OCI-LY7 (cell line): ENCODE results near the gene SPOP. TPM values are rescaled to one million over a fixed set of nuclear protein-coding genes. Genes with fewer than 3 reads are reported as not detected.

Experiments used
- BruUV-seq: library from RNA; stranded (reverse); fragments of 400-500 nt; replicated peaks from 2 replicates; lab custom pipeline; 2021; lab: Mats Ljungman, UMichigan
- CTCF ChIA-PET: fragments of 300-600 bp; sonication (Branson Sonifier 250); formaldehyde crosslinking; loops from one replicate; lab custom pipeline; 2022; ENCODE audit warnings: antibody characterized with exemption; ENCODE audit not compliant: unreplicated experiment; lab: Charles Lee
- POLR2A ChIA-PET: fragments of 300-600 bp; sonication (Branson Sonifier 250); formaldehyde crosslinking; loops from one replicate; lab custom pipeline; 2022; ENCODE audit warnings: antibody characterized with exemption; lab: Charles Lee
- DNase-seq: peaks from one replicate; pipeline ENCODE4 v3.0.0-alpha.2; 2015; ENCODE audit warnings: low spot score
- H2AFZ ChIP-seq: fragments of 200-600 bp; sonication (generic), shearing (Covaris generic); 2 replicates; pipeline ENCODE4 v1.6.1; 2014; ENCODE audit warnings: mild to moderate bottlenecking, antibody characterized with exemption, low read length, moderate library complexity
- H3K27ac ChIP-seq: fragments of 200-600 bp; sonication (generic); 2 replicates; pipeline ENCODE4 v1.5.1; 2014; ENCODE audit warnings: mixed run types, low read depth, mild to moderate bottlenecking, moderate library complexity, low read length, inconsistent platforms; ENCODE audit not compliant: poor library complexity, severe bottlenecking
- H3K36me3 ChIP-seq: fragments of 200-600 bp; sonication (generic); 2 replicates; pipeline ENCODE4 v1.6.1; 2014; ENCODE audit warnings: mild to moderate bottlenecking, antibody characterized with exemption, low read length, moderate library complexity, mixed read lengths; ENCODE audit not compliant: insufficient read depth
- H3K4me1 ChIP-seq: fragments of 200-600 bp; sonication (generic); 2 replicates; pipeline ENCODE4 v1.5.1; 2014; ENCODE audit warnings: mild to moderate bottlenecking, low read length; ENCODE audit not compliant: insufficient read depth, poor library complexity, severe bottlenecking
- H3K4me2 ChIP-seq: fragments of 200-600 bp; sonication (generic); 2 replicates; pipeline ENCODE4 v1.6.1; 2014; ENCODE audit warnings: mild to moderate bottlenecking, low read length
- H3K4me3 ChIP-seq: fragments of 200-600 bp; sonication (generic); 2 replicates; pipeline ENCODE4 v1.5.1; 2014; ENCODE audit warnings: mild to moderate bottlenecking, low read depth, low read length; ENCODE audit not compliant: poor library complexity, severe bottlenecking
- H3K79me2 ChIP-seq: fragments of 200-600 bp; sonication (generic); 2 replicates; pipeline ENCODE4 v1.6.1; 2016; ENCODE audit warnings: low read depth, mild to moderate bottlenecking, low read length, moderate library complexity, mixed read lengths; ENCODE audit not compliant: insufficient read depth
- H3K9me2 ChIP-seq: fragments of 200-600 bp; sonication (generic); 2 replicates; pipeline ENCODE4 v1.6.1; 2016; ENCODE audit warnings: mild to moderate bottlenecking, low read length, mixed read lengths; ENCODE audit not compliant: insufficient read depth
- H3K9me3 ChIP-seq: fragments of 200-600 bp; sonication (generic); 2 replicates; pipeline ENCODE4 v1.6.1; 2014; ENCODE audit warnings: mild to moderate bottlenecking, mixed run types, low read length, mixed read lengths
- H4K20me1 ChIP-seq: fragments of 200-600 bp; sonication (generic); 2 replicates; pipeline ENCODE4 v1.6.1; 2014; ENCODE audit warnings: mild to moderate bottlenecking, antibody characterized with exemption, low read length, moderate library complexity, mixed read lengths; ENCODE audit not compliant: insufficient read depth
- EZH2phosphoT487 ChIP-seq: fragments of 200-600 bp; sonication (generic); IDR thresholded peaks from 2 replicates; pipeline ENCODE4 v1.6.1; 2018; ENCODE audit warnings: low read depth, borderline replicate concordance, mild to moderate bottlenecking, mixed run types, antibody characterized with exemption, low read length, moderate library complexity, mixed read lengths
- intact Hi-C: fragments of 100-400 bp; cut with micrococcal nuclease; formaldehyde crosslinking; loops from one replicate; pipeline ENCODE4 v1.10.0; 2022; ENCODE audit not compliant: unreplicated experiment
- total RNA-seq, 2 experiments: library from RNA; depleted of rRNA in 1 of 2; stranded (reverse); fragments of >200 nt in 1 of 2; shearing (Covaris generic) in 1 of 2; gene quantifications; 2 replicates each; pipeline ENCODE4 v1.2.3, GENCODE V29; 2014 to 2022
- TF ChIP-seq, protein P1 (sequence below): fragments of 200-600 bp; sonication (generic); conservative IDR thresholded peaks from 2 replicates; pipeline ENCODE4 v1.5.1; 2014; ENCODE audit warnings: mild to moderate bottlenecking, antibody characterized with exemption, low read length, moderate library complexity, mixed read lengths

Gene SPOP
- total RNA-seq, 2 experiments from 2014 or later = 37.8 to 69.0 TPM

DNA sequence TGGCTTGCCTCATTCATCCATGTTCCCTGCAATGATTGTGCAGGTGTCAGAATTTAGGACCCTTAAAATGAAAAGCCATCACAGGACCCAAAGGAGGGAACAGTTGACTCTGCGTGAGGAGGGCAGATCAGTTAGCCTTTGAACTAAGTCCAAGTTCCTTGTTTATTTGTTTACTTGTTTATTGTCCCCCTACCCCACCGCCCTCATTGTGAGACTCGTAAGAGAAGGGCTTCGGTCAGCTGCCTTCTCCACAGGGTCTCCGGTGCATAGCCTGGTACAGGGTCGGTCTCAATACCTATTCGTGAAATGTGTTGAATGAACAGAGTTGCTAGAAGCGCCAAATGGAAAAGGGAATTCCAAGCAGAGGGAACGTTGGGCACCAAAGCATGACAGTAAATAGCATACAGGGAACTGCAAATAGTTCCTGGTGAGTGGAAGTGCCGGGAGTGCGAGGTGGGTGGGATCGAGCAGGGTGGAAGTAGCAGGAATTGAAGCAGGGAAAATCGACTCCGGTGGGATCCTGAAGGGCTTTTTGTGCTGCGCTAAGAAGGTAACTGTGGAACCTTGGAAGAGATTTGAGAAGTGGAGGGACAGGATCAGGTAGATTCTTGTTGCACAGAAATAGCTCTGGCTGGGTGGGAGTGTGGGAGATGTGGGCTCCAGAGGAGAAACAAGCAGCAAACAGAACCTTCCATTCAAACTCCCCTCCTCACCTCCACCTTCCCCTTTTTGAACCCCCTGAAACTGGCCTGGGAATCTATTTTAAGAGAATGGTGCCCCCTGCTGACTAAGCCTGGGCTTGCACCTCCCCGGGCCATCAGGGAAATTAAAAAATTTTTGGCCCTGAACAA, 17.2 kb upstream of the SPOP start:
- Histone ChIP-seq H3K9me3 (no peaks in the 10 kb centered on the region), H3K79me2 (no peaks in the 10 kb centered on the region), H4K20me1 (no peaks in the 10 kb centered on the region), H3K9me2 (no peaks in the 10 kb centered on the region), H3K27ac (no peak overlapping the region), H3K36me3 (peaks cover 2% of the 10 kb centered on the region; the same call in 1 of the 2 replicates), H2AFZ (no peak overlapping the region), H3K4me2 (no peak overlapping the region), H3K4me1 (peaks cover 10% of the 10 kb centered on the region), H3K4me3 (no peak overlapping the region)
- TF ChIP-seq, protein P1, sequence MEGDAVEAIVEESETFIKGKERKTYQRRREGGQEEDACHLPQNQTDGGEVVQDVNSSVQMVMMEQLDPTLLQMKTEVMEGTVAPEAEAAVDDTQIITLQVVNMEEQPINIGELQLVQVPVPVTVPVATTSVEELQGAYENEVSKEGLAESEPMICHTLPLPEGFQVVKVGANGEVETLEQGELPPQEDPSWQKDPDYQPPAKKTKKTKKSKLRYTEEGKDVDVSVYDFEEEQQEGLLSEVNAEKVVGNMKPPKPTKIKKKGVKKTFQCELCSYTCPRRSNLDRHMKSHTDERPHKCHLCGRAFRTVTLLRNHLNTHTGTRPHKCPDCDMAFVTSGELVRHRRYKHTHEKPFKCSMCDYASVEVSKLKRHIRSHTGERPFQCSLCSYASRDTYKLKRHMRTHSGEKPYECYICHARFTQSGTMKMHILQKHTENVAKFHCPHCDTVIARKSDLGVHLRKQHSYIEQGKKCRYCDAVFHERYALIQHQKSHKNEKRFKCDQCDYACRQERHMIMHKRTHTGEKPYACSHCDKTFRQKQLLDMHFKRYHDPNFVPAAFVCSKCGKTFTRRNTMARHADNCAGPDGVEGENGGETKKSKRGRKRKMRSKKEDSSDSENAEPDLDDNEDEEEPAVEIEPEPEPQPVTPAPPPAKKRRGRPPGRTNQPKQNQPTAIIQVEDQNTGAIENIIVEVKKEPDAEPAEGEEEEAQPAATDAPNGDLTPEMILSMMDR = peak; percentile 99
- no peak for TF ChIP-seq EZH2phosphoT487
- intact Hi-C loops = loop anchor here (1.0 to 5.0 kb wide), 2 partner anchors 127 to 258 kb away; no protein-coding TSS in a partner anchor
- ChIA-PET POLR2A (interaction anchor here (1.0 kb wide), 1 partner anchor 18 kb away, joined by 4 read pairs; no protein-coding TSS in a partner anchor), CTCF (no interaction called here)
- BruUV-seq = no TSS peak
- DNase-seq = peak; percentile 76

- no peak for DNase-seq
- TF ChIP-seq, protein P1 = no peak
- TF ChIP-seq EZH2phosphoT487 = no peak
- H4K20me1 ChIP-seq = no peaks in the 10 kb centered on the region
- H3K27ac ChIP-seq = no peak overlapping the region
- no peak overlapping the region for H2AFZ ChIP-seq
- POLR2A ChIA-PET = interaction anchor here (0.6 kb wide), 1 partner anchor 262 kb away, joined by 4 read pairs; no protein-coding TSS in a partner anchor
- H3K9me3 ChIP-seq = no peaks in the 10 kb centered on the region
- no peaks in the 10 kb centered on the region for H3K79me2 ChIP-seq
- H3K4me1 ChIP-seq = peaks cover 18% of the 10 kb centered on the region
- BruUV-seq = no TSS peak
- no peaks in the 10 kb centered on the region for H3K9me2 ChIP-seq
- H3K4me2 ChIP-seq = no peak overlapping the region
- no peaks in the 10 kb centered on the region for H3K36me3 ChIP-seq
- CTCF ChIA-PET = no interaction called here
- no peak overlapping the region for H3K4me3 ChIP-seq
- intact Hi-C loops = no loop called here
Observed at GRCh38 chr17:49692751-49693150, 14.9 kb upstream of the SPOP start.
